UCSD-AML1 (cell line): ENCODE measurements around the gene MCM5.
"Not testable (repeated sequence)": the region's sequence is repeated elsewhere in the genome, so short reads cannot be mapped to it uniquely, and the experiment has no call there.

Experiments used
- DNase-seq: peaks from one replicate; lab custom pipeline; 2025; ENCODE audit not compliant: unreplicated experiment; lab: John Stamatoyannopoulos, UW

The MCM5 gene

GRCh38 chr22:35449829-35450689 lies 50.1 kb downstream of the MCM5 start:
- no peak for DNase-seq

- DNase-seq, result no peak
These were observed 51.1 kb downstream of the MCM5 start for GRCh38 chr22:35450824-35451569.

- no peak for DNase-seq
These were observed 51.7 kb downstream of the MCM5 start for GRCh38 chr22:35451592-35451991.

GRCh38 chr22:35452351-35452781 lies 52.4 kb downstream of the MCM5 start:
- no peak for DNase-seq

GRCh38 chr22:35452810-35453743 lies 53.1 kb downstream of the MCM5 start:
- DNase-seq, result no peak

- no peak for DNase-seq
These were observed 54.6 kb downstream of the MCM5 start for GRCh38 chr22:35454416-35455054.

- no peak for DNase-seq
These were observed 55.6 kb downstream of the MCM5 start for GRCh38 chr22:35455529-35455928.

GRCh38 chr22:35456757-35457156 lies 56.8 kb downstream of the MCM5 start:
- no peak for DNase-seq

- no peak for DNase-seq
These were observed 58.0 kb downstream of the MCM5 start for GRCh38 chr22:35457729-35458546.

- no peak for DNase-seq
These were observed 58.8 kb downstream of the MCM5 start for GRCh38 chr22:35458547-35459422.

- no peak for DNase-seq
These were observed 59.5 kb downstream of the MCM5 start for GRCh38 chr22:35459423-35459894.

- not testable (repeated sequence) for DNase-seq
These were observed 60.0 kb downstream of the MCM5 start for GRCh38 chr22:35459976-35460375.

GRCh38 chr22:35460688-35461087 lies 60.7 kb downstream of the MCM5 start:
- DNase-seq, result no peak

GRCh38 chr22:35462498-35463230 lies 62.7 kb downstream of the MCM5 start:
- no peak for DNase-seq

- no peak for DNase-seq
These were observed 63.4 kb downstream of the MCM5 start for GRCh38 chr22:35463231-35463933.

GRCh38 chr22:35464399-35464798 lies 64.5 kb downstream of the MCM5 start:
- DNase-seq, result no peak

- no peak for DNase-seq
These were observed 65.3 kb downstream of the MCM5 start for GRCh38 chr22:35465109-35465701.
